GM19468 (cell line): ENCODE results near the gene RNF41.
"Not testable (repeated sequence)": the region's sequence is repeated elsewhere in the genome, so short reads cannot be mapped to it uniquely, and the experiment has no call there.

Source experiments
- ATAC-seq: cut with Tn5 transposase; IDR thresholded peaks from one replicate; pipeline ENCODE4 v1.9.1; 2021; ENCODE audit warnings: mild to moderate bottlenecking, moderate library complexity, moderate number of reproducible peaks; ENCODE audit not compliant: unreplicated experiment; ENCODE audit errors: extremely low read depth

The RNF41 gene

GRCh38 chr12:56219840-56220239 is 1.9 kb downstream of the RNF41 start:
- ATAC-seq: no peak

DNA sequence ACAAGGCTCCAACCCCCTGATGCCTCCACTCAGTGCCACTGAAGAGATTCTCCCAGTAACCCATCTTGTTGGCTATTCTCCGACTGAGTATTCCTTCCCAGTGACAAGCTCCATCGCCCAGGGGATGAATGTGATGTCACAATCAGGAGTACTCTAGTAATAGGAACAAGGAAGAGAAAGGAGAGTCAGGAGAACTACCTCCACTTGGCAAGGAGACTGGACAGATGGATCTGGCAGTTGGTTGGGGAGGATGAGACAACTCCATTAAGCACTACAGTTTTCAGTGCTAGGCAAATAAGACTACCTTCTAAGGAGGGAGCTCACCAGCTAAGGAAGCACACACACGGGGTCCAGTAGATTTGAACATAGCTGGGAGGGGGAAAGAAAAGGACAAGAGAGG is 5.3 kb downstream of the RNF41 start:
- ATAC-seq: no peak

DNA sequence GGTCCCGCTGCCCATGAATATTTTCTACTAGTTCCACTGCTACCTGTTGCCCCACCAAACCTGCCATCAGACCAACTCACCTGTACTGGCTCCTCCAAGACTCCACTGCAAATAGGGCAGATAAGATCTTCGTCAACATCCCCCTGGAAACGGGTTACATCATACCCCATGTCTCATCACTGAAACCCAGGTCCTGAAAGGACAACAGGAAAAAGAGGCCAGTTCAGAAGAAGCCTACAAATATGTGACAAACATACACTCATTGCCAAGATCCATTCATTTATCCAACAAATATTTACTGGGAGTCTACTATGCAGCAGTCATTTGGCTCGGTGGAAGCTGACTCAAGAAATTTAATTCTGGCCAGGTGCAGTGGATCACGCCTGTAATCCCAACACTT is 7.8 kb downstream of the RNF41 start:
- ATAC-seq: no peak

GRCh38 chr12:56212361-56212760 is 9.4 kb downstream of the RNF41 start:
- no peak for ATAC-seq

DNA sequence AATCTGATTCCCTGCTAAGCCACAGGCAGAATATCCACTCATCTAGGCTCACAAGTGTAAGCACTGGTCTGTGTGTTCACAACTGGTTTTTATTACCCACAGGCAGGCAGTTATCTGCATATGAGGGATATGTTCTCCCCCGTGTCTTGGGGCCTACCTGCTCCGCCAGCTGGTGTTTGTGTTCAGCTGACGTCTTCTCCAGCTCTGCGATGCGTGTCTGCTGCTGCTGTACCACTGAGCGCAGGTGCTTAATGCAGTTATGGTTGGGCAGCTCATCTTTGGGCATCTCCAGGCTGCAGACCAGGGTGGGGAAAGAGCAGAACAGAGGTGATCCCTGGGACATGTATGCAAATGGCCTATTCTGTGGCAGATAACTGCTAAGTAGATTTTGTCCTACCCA is 13.7 kb downstream of the RNF41 start:
- ATAC-seq: no peak

DNA sequence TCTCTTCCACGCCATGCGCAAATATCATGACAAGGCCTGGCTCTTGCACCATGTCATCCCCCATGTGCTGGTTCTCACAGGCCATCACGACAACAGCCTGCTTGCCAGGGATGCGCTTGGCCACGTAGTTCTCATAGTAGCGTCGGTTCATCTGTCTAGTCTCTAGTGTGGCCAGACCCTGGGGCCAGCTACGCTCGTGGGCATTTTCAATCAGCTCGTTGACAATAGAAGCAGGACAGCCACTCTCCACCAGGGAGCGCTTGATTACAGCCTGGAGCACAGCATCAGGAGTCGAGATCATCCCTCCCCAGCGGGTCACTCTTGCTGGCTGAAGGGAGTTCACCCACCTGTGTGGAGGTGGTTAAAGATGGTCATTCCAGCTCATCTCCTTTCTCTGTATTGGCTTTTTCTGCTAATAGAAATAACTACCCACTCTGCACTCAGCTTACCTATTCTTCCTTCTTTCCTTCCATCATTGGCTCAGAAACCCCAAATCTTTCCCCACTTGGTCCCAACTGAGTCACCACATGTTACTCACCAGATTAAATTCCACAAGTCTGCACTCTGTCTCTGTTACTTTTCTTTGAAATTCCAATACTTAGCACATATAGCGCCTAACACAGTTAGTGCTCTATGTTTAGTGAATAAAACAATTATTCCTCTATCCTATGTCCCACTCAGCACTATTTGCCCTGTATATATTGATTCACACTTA is 15.1 kb downstream of the RNF41 start:
- no peak for ATAC-seq

- no peak for ATAC-seq
Observed at GRCh38 chr12:56205445-56205844, 16.3 kb downstream of the RNF41 start.

- ATAC-seq: no peak
Observed at GRCh38 chr12:56204275-56204674, 17.4 kb downstream of the RNF41 start.

DNA sequence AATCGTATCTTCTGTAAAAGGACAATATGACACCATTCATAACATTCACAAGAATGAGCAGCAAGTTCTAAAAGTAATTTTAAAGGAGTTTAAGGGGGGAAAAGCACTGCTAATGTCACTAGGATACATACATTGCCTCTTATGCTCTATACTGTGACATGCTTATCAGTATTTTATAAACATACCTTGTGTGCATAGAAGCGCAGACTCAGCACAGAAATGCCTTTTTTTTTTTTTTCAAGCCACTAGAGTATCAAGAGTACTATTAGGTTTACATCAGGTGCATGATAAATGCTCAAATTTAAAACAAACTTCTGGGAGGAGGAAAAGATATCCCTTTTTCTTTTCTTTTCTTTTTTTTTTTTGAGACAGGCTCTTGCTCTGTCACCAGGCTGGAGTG is 18.9 kb downstream of the RNF41 start:
- no peak for ATAC-seq

GRCh38 chr12:56202366-56202765 is 19.4 kb downstream of the RNF41 start:
- ATAC-seq: no peak

GRCh38 chr12:56198836-56199235 is 22.9 kb downstream of the RNF41 start:
- no peak for ATAC-seq

DNA sequence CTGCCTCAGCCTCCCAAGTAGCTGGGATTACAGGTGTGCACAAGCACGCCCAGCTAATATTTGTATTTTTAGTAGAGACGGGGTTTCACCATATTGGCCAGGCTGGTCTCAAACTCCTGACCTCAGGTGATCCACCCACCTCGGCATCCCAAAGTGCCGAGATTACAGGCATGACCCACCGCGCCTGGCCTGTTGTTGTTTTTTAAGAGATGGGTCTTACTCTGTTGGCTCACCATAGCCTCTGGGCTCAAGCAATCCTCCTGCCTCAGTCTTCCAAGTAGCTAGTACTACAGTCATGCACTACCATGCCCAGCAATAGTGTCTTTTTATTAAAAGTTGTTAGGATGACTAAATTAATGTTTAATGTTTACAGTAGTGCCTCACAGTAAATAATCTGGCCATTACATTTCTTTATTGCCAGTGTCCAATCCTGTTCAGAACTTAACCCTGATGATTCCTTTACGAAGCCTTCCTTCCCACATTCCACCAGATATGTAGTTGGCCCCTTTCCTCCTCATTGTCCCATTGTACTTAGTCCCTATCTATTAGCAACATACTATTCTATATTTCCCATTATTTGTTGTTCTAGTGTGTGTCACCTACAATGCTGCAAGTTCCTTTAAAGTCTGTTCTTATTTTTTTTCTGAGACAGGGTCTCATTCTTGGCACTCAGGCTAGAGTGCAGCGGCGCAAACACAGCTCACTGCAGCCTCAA is 23.6 kb downstream of the RNF41 start:
- ATAC-seq: no peak

- not testable (repeated sequence) for ATAC-seq
Observed at GRCh38 chr12:56196818-56197550, 24.7 kb downstream of the RNF41 start.

DNA sequence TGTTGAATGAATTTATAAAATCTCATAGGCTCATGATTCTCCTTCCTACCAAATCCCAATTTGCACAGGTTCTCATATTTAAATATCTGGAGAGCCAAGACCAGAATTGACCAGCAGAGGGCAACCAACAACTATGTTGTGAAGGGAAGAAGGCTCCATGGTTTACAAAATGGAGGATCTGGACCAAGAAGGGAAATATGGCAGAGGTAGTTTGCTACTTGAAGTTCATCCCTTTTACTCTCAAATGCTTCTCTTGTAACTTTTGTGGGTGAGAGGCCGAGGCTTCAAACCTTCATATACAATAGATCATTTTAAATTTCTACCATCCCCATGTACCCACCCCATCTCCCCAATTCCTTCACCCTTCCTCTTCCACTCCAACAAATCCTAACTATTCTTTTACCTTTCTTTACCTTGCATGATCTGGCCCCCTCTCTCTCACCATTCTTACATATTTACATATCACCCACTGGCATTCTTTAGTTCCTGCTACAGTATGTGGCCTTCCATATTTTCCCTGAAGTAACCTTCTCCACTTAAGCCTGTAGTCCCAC is 28.6 kb downstream of the RNF41 start:
- no peak for ATAC-seq

- no peak for ATAC-seq
Observed at GRCh38 chr12:56192582-56192981, 29.1 kb downstream of the RNF41 start.

DNA sequence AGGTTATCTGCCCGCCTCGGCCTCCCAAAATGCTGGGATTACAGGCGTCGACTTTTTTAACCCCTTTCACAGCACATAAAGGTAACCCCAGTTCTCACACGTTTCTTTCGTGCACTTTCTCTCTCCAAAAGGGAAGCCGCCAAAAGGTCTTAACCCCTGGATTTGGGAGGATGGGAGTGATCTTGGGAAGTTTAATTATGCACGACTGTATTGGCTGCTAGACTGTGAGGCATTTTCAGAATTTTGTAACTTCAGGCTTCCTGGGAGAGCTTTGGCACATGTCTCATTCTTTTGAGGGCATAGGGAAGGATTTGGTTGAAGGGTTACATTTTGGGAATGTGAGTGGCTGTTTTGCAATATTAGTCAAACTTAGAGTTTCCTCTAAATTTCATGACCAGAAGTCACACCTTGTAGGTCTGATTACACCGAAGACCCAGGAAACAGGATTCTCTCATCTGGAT is 31.0 kb downstream of the RNF41 start:
- ATAC-seq: no peak

DNA sequence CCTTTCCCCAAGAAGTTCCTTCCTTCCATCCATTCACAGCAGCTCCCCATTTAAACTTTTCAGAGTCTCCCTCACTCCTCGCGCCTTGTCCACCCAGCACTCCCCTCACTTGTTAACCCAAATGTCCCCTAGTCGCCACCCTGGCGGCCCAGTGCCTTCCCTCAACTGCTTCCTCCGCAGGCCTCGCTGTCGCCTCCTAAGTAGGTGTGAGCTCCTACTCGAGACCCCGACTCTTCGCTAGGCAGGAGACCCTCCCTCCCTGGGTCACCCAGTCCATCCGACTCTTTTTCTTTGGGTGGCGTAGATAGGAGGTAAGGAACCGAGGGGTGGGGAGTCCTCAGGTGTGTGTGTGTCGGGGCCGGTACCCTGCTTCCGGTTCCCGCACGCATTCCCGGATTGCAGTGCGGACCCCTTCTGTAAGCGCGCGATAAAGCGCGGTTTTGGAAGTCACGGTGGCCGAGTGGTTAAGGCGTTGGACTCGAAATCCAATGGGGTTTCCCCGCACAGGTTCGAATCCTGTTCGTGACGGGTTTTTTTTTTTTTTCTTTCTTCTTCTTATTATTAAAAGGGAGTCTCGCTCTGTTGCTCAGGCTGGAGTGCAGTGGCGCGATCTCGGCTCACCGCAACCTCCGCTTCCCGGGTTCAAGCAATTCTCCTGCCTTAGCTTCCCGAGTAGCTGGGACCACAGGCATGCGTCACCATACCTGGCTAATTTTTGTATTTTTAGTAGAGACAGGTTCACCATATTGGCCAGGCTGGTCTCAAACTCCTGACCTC is 31.6 kb downstream of the RNF41 start:
- no peak for ATAC-seq

- ATAC-seq: no peak
Observed at GRCh38 chr12:56189099-56189917, 32.4 kb downstream of the RNF41 start, which contains the start of gene SMARCC2. TSS of gene SMARCC2 (minus strand) at chr12:56189483. CDS start at chr12:56189461, 22 bp downstream.

DNA sequence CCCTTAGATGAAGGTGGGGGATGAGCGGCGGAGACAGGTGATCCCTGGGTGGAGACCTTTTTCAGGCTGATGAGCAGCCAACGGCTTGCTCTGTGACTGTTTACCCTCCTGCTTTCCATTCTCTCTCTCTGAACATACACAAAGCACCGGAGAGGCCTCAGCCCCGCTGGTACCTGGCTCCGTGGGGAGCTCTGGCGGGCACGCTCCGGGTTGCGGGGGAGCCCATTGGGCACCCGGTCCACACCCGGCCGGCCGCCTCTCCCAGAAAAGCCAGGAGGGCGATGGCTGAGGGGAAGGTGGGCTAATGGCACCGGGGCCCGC is 33.0 kb downstream of the RNF41 start:
- no peak for ATAC-seq
